WI38 (cell line): ENCODE results near the gene FGGY.

Experiments
- H3K4me3 ChIP-seq: 2 replicates; pipeline ENCODE4 v1.5.1; 2011; ENCODE audit warnings: low read depth, mild to moderate bottlenecking, control low read depth, low read length
- CTCF ChIP-seq: IDR thresholded peaks from 2 replicates; pipeline ENCODE4 v1.5.1; 2012; ENCODE audit warnings: low read depth, mild to moderate bottlenecking, control low read depth, low read length

Gene FGGY

GRCh38 chr1:59686170-59686569, 389.3 kb downstream of the FGGY start:
- TF ChIP-seq CTCF = no peak

GRCh38 chr1:59686574-59686973, 389.7 kb downstream of the FGGY start:
- TF ChIP-seq CTCF = no peak
- no peak overlapping the region for H3K4me3 ChIP-seq

More at GRCh38 chr1:59686170-59686569, 389.3 kb downstream of the FGGY start:
- no peak overlapping the region for H3K4me3 ChIP-seq

- H3K4me3 ChIP-seq = no peak overlapping the region
- TF ChIP-seq CTCF = no peak
Measured at GRCh38 chr1:59687081-59687480, 390.2 kb downstream of the FGGY start.

GRCh38 chr1:59688976-59689375, 392.1 kb downstream of the FGGY start:
- H3K4me3 ChIP-seq = no peak overlapping the region
- no peak for TF ChIP-seq CTCF

GRCh38 chr1:59689730-59690129, 392.8 kb downstream of the FGGY start:
- H3K4me3 ChIP-seq = no peak overlapping the region
- no peak for TF ChIP-seq CTCF

- TF ChIP-seq CTCF = no peak
- H3K4me3 ChIP-seq = no peak overlapping the region
Measured at GRCh38 chr1:59690171-59690930, 393.5 kb downstream of the FGGY start.

- H3K4me3 ChIP-seq = no peak overlapping the region
- TF ChIP-seq CTCF = no peak
Measured at GRCh38 chr1:59691261-59691660, 394.4 kb downstream of the FGGY start.
